Lung (tissue), 16 donors: Measurements from ENCODE around the gene FAM209B. TPM values are rescaled to one million over a fixed set of nuclear protein-coding genes. Genes with fewer than 3 reads are reported as not detected.
"Not testable (repeated sequence)": the region's sequence is repeated elsewhere in the genome, so short reads cannot be mapped to it uniquely, and the experiment has no call there.

Source experiments
- ATAC-seq: fragments of 200-7000 bp; cut with Tn5 transposase; one replicate; pipeline ENCODE4 v1.9.1; 2020; ENCODE audit warnings: moderate number of reproducible peaks; ENCODE audit not compliant: insufficient read depth, low FRiP score
- DNase-seq, 3 donors: peaks; one replicate each; pipeline ENCODE4 v3.0.0-alpha.2; 2013 to 2017
- H3K27ac ChIP-seq, 2 donors: one replicate each; pipeline ENCODE4 v1.5.1; 2013; ENCODE audit warnings: mild to moderate bottlenecking in 2 of 2, moderate library complexity in 2 of 2, control low read depth in 1 of 2, inconsistent platforms in 1 of 2, low read depth in 1 of 2, low read length in 1 of 2
- H3K27me3 ChIP-seq, 3 donors: one replicate each; pipeline ENCODE4 v1.5.1; 2013; ENCODE audit warnings: low read length in 2 of 3; ENCODE audit not compliant: control insufficient read depth in 3 of 3, insufficient read depth in 3 of 3
- H3K36me3 ChIP-seq, 4 donors: one replicate each; pipeline ENCODE4 v1.5.1; 2013; ENCODE audit warnings: low read length in 4 of 4, mild to moderate bottlenecking in 1 of 4, moderate library complexity in 1 of 4; ENCODE audit not compliant: control insufficient read depth in 4 of 4, insufficient read depth in 4 of 4
- H3K4me1 ChIP-seq, 5 donors: one replicate each; pipeline ENCODE4 v1.5.1; 2013; ENCODE audit warnings: low read length in 5 of 5, mild to moderate bottlenecking in 2 of 5, moderate library complexity in 1 of 5; ENCODE audit not compliant: control insufficient read depth in 5 of 5, insufficient read depth in 5 of 5
- H3K4me3 ChIP-seq: one replicate; pipeline ENCODE4 v1.5.1; 2013; ENCODE audit warnings: mild to moderate bottlenecking, control low read depth, moderate library complexity
- H3K9ac ChIP-seq, 2 donors: one replicate each; pipeline ENCODE4 v1.5.1; 2013; ENCODE audit warnings: low read length in 2 of 2, control low read depth in 1 of 2; ENCODE audit not compliant: insufficient read depth in 1 of 2
- H3K9me3 ChIP-seq, 4 donors: one replicate each; pipeline ENCODE4 v1.5.1; 2013; ENCODE audit warnings: low read length in 3 of 4, mild to moderate bottlenecking in 1 of 4, moderate library complexity in 1 of 4; ENCODE audit not compliant: control insufficient read depth in 4 of 4, insufficient read depth in 3 of 4
- WGBS, 2 donors: extraction: QIAGEN DNeasy Blood & Tissue Kit; methylation state at CpG; one replicate each; pipeline ENCODE4 v1.1.7; 2013; 5-methylcytosine and 5-hydroxymethylcytosine counted together
- long read RNA-seq, 5 donors: transcript quantifications; one replicate each; lab custom pipeline, GENCODE V29; 2026
- polyA plus RNA-seq, 2 donors: library from polyadenylated mRNA; stranded (reverse); fragments of 200-250 nt; gene quantifications; one replicate each; pipeline ENCODE4 v1.2.1, GENCODE V29; 2013
- total RNA-seq, 2 donors: library from RNA; depleted of rRNA in 1 of 2; stranded (reverse); fragments of >200 nt in 1 of 2; gene quantifications; one replicate each; pipeline ENCODE4 v1.2.1, GENCODE V29; 2014 to 2021
- TF ChIP-seq, protein P1 (sequence below): IDR thresholded peaks from 2 replicates; pipeline ENCODE4 v1.5.1; 2012; ENCODE audit warnings: mild to moderate bottlenecking; ENCODE audit errors: control extremely low read depth, extremely low read depth
- donor health status: control.
- donor health status: control.
- donor health status: Bipolar disorder and iron deficiency.
- donor health status: healthy.
- donor health status: DM: yes; HTN: yes; CAD: no.

The FAM209B gene, protein sequence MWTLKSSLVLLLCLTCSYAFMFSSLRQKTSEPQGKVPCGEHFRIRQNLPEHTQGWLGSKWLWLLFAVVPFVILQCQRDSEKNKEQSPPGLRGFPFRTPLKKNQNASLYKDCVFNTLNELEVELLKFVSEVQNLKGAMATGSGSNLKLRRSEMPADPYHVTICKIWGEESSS
- total RNA-seq (under 1 TPM in 1 of 2 donors, not detected in 1; 0.55 TPM), polyA plus RNA-seq (1 to 10 TPM in 1 of 2 donors, under 1 TPM in 1; 0.64 to 1.3 TPM)
- long read RNA-seq, donor 1, result 0 reads
- long read RNA-seq, donor 2, result 0 reads
- long read RNA-seq, donor 3, result 0 reads
- long read RNA-seq, donor 4, result 0 reads
- long read RNA-seq, donor 5, result 0 reads

DNA sequence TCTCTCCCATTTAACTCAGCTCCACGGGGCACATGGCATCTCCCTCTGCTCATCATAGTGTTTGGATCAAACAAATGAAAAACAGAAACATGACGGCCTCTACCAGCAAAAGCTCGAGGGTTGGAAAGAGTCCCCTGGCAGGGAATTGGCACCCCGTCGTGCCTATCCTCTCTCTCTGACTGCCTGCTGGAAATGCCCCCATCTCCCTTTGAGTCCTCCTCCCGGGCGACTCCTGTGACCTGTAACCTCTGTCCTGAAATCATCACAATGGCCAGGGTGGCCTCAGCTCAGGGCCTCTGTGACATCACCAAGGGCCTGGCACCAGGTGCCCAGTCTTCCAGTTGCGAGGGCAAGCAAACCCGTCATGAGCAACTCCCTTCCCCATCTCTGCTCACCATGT lies at the start of gene FAM209B:
FAM209B (plus strand) TSS at position 301 of the 400 bp plus-strand sequence; CDS start at position 397, 96 bp downstream.
- H3K4me1 ChIP-seq, DNase-seq, H3K9me3 ChIP-seq, ATAC-seq, H3K27ac ChIP-seq, H3K27me3 ChIP-seq, H3K4me3 ChIP-seq, H3K9ac ChIP-seq, H3K36me3 ChIP-seq: not testable (repeated sequence)
- WGBS, 2 donors, result 91 to 95% methylated on average over 9 of the region's 9 CpGs

DNA sequence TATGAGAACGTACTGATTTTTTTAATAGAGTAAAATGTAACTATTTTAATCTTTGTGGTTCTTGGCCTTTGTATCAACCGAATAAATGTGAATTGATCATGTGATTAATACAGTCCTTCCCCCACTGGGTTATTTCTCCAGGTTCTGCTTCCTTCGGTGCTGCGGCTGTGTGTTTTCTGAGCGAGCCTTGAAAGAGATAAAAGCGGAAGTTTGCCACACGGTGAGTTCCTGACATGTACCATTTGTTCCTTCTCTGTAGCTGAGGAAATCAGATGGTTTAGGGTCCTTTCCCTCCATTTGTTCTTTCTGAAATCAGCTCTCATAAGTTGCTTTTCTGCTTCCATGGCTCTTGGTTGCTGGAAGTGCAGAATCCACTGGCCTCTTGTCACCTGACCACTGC lies 49.1 kb upstream of the FAM209B start:
- H3K4me1 ChIP-seq, result peaks cover 0 to 1% (median 0%) of the 10 kb centered on the region in 5 donors
- no peaks in the 10 kb centered on the region for H3K9me3 ChIP-seq
- DNase-seq, result no peak
- no peaks in the 10 kb centered on the region for H3K27me3 ChIP-seq
- ATAC-seq, result no peak
- H3K36me3 ChIP-seq, result peaks cover 28 to 47% (median 42%) of the 10 kb centered on the region in 4 donors
- H3K27ac ChIP-seq, result no peak overlapping the region
- 39 to 65% methylated on average over 7 of the region's 7 CpGs for WGBS, 2 donors
- TF ChIP-seq, protein P1, sequence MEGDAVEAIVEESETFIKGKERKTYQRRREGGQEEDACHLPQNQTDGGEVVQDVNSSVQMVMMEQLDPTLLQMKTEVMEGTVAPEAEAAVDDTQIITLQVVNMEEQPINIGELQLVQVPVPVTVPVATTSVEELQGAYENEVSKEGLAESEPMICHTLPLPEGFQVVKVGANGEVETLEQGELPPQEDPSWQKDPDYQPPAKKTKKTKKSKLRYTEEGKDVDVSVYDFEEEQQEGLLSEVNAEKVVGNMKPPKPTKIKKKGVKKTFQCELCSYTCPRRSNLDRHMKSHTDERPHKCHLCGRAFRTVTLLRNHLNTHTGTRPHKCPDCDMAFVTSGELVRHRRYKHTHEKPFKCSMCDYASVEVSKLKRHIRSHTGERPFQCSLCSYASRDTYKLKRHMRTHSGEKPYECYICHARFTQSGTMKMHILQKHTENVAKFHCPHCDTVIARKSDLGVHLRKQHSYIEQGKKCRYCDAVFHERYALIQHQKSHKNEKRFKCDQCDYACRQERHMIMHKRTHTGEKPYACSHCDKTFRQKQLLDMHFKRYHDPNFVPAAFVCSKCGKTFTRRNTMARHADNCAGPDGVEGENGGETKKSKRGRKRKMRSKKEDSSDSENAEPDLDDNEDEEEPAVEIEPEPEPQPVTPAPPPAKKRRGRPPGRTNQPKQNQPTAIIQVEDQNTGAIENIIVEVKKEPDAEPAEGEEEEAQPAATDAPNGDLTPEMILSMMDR, result no peak
- no peak overlapping the region for H3K9ac ChIP-seq
- no peak overlapping the region for H3K4me3 ChIP-seq

DNA sequence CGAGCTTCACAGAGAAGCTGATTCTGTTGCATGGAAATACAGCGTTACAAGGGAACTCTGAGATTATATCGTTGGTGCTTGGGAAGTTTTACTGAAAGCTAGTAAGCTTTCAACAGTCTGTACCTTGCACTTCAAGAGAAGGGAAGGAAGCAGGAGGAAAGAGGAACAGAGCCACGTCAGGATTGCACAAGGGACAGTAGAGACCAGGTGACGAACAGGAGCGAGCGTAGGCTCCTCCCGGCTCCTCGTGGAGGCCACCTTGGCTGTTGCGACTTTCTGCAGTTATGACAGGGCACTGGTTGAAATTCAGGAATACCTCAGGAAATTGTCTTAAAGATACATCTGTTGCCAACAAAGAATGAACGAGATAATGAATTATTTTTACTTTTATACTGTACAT lies 45.8 kb upstream of the FAM209B start:
- ATAC-seq, result no peak
- Histone ChIP-seq H3K4me1 (peaks cover 0 to 1% (median 0%) of the 10 kb centered on the region in 5 donors), H3K36me3 (peaks cover 14 to 41% (median 28%) of the 10 kb centered on the region in 4 donors), H3K27ac (no peak overlapping the region), H3K27me3 (no peaks in the 10 kb centered on the region), H3K4me3 (no peak overlapping the region), H3K9me3 (no peaks in the 10 kb centered on the region), H3K9ac (no peak overlapping the region)
- no peak for DNase-seq
- TF ChIP-seq, protein P1, result no peak
- 45 to 75% methylated on average over 11 of the region's 11 CpGs for WGBS, 2 donors

DNA sequence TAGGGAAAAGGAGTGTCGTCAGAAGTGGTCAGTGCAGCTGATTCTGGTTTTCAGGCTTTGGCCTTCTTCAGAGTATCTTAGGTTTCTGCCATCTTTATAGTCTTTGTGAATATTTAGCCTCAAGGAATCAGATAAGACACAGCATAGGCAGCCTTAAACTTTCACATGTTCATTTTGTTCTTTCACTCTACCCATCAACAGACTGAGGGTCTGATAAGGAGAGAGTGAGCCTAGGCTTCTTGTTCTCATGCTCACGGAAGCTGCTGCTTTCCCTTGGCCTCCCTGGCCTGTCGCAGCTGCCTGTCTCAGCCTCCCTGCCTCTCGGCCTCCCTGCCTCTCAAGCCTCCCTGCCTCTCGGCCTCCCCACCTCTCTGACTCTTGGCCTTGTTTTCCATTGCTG lies 44.5 kb upstream of the FAM209B start:
- no peak overlapping the region for H3K4me3 ChIP-seq
- TF ChIP-seq, protein P1, result no peak
- DNase-seq (no peak), ATAC-seq (no peak)
- 95 to 98% methylated on average over 5 of the region's 5 CpGs for WGBS, 2 donors
- H3K27me3 ChIP-seq, result no peaks in the 10 kb centered on the region
- no peaks in the 10 kb centered on the region for H3K9me3 ChIP-seq
- peaks cover 12 to 38% (median 25%) of the 10 kb centered on the region in 4 donors for H3K36me3 ChIP-seq
- peaks cover 0 to 1% (median 0%) of the 10 kb centered on the region in 5 donors for H3K4me1 ChIP-seq
- H3K9ac ChIP-seq, result no peak overlapping the region
- no peak overlapping the region for H3K27ac ChIP-seq
